SU-DHL-6 (cell line): Measurements from ENCODE around the gene CCKAR.

Experiments used
- H2AFZ ChIP-seq: fragments of 200-600 bp; sonication (generic); 2 replicates; pipeline ENCODE4 v1.6.1; 2014; ENCODE audit warnings: low read depth, mild to moderate bottlenecking, moderate library complexity, mixed read lengths, antibody characterized with exemption, low read length; ENCODE audit not compliant: severe bottlenecking
- H3F3A ChIP-seq: fragments of 200-600 bp; shearing (Covaris generic); 2 replicates; pipeline ENCODE4 v1.6.0; 2016; ENCODE audit warnings: antibody characterized with exemption, mild to moderate bottlenecking; ENCODE audit not compliant: insufficient read depth
- H3K27ac ChIP-seq: fragments of 200-600 bp; sonication (generic); 2 replicates; pipeline ENCODE4 v1.5.1; 2016; ENCODE audit warnings: low read depth, mild to moderate bottlenecking, low read length, moderate library complexity, mixed read lengths
- H3K27me3 ChIP-seq: fragments of 200-600 bp; sonication (generic), shearing (Covaris generic); 2 replicates; pipeline ENCODE4 v1.6.0; 2014; ENCODE audit warnings: mild to moderate bottlenecking, low read length
- H3K36me3 ChIP-seq: fragments of 200-600 bp; sonication (generic); 2 replicates; pipeline ENCODE4 v1.6.1; 2014; ENCODE audit warnings: mild to moderate bottlenecking, low read length, mixed read lengths
- H3K4me2 ChIP-seq: fragments of 300-600, 200-600 bp; shearing (Covaris generic), sonication (generic); 2 replicates; pipeline ENCODE4 v1.6.0; 2014; ENCODE audit warnings: low read length, low read depth, mild to moderate bottlenecking; ENCODE audit not compliant: poor library complexity, severe bottlenecking
- H3K4me3 ChIP-seq: fragments of 200-600 bp; sonication (generic); 2 replicates; pipeline ENCODE4 v1.5.1; 2014; ENCODE audit warnings: antibody characterized with exemption, low read length, mild to moderate bottlenecking, mixed read lengths; ENCODE audit not compliant: insufficient read depth, poor library complexity, severe bottlenecking
- H3K79me2 ChIP-seq: fragments of 200-600 bp; sonication (generic); 2 replicates; pipeline ENCODE4 v1.6.1; 2014; ENCODE audit warnings: mild to moderate bottlenecking, low read length, moderate library complexity; ENCODE audit not compliant: insufficient read depth
- H3K9ac ChIP-seq: fragments of 200-600 bp; sonication (generic); 2 replicates; pipeline ENCODE4 v1.7.0; 2014; ENCODE audit warnings: mild to moderate bottlenecking, low read length
- H3K9me2 ChIP-seq: fragments of 200-600 bp; sonication (generic); replicated peaks from 2 replicates; pipeline ENCODE4 v1.6.1; 2014; ENCODE audit warnings: low read length; ENCODE audit not compliant: insufficient read depth
- H3K9me3 ChIP-seq: fragments of 200-600 bp; sonication (generic); 2 replicates; pipeline ENCODE4 v1.6.1; 2014; ENCODE audit warnings: low read length, mixed read lengths; ENCODE audit not compliant: insufficient read depth
- H4K20me1 ChIP-seq: fragments of 200-600 bp; sonication (generic); 2 replicates; pipeline ENCODE4 v1.6.1; 2014; ENCODE audit warnings: low read depth, mild to moderate bottlenecking, antibody characterized with exemption, low read length, moderate library complexity, mixed read lengths
- EZH2phosphoT487 ChIP-seq: fragments of 200-600 bp; sonication (generic), shearing (Covaris generic); conservative IDR thresholded peaks from 2 replicates; pipeline ENCODE4 v1.6.1; 2018; ENCODE audit warnings: mild to moderate bottlenecking, antibody characterized with exemption, low read length, moderate library complexity, mixed read lengths
- TF ChIP-seq, protein P1 (sequence below): fragments of 200-600 bp; sonication (generic); IDR thresholded peaks from one replicate; pipeline ENCODE4 v1.5.1; 2017; ENCODE audit warnings: antibody characterized with exemption, mild to moderate bottlenecking, low read length, moderate library complexity; ENCODE audit not compliant: insufficient read depth, poor library complexity, severe bottlenecking

CCKAR gene

DNA sequence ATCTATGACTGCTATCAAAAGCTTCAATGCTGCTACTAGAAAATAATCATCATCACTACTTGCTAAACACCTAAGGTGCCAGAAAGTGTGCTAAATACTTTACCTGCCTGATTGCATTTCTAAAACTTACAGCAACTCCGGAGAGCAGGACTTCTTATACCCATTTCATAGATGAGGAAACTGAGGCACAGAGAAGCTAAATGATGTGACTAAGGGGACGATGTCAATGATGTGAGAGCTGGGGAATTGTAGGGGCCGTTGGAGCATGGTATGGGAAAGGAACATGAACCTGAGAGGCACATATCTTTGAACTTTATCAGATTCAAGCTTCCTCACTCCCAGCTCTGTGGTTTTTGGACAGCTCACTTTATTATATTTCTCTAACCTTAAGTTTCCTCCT, 38.7 kb downstream of the CCKAR start:
- Histone ChIP-seq H3K79me2 (no peaks in the 10 kb centered on the region), H3K9me2 (no peaks in the 10 kb centered on the region), H4K20me1 (no peaks in the 10 kb centered on the region), H3K4me2 (no peak overlapping the region), H2AFZ (no peak overlapping the region), H3K27me3 (no peaks in the 10 kb centered on the region), H3K36me3 (no peaks in the 10 kb centered on the region), H3K4me3 (no peak overlapping the region), H3F3A (no peaks in the 10 kb centered on the region), H3K9me3 (no peaks in the 10 kb centered on the region), H3K27ac (no peak overlapping the region), H3K9ac (no peak overlapping the region)
- TF ChIP-seq EZH2phosphoT487 = no peak
- TF ChIP-seq, protein P1, sequence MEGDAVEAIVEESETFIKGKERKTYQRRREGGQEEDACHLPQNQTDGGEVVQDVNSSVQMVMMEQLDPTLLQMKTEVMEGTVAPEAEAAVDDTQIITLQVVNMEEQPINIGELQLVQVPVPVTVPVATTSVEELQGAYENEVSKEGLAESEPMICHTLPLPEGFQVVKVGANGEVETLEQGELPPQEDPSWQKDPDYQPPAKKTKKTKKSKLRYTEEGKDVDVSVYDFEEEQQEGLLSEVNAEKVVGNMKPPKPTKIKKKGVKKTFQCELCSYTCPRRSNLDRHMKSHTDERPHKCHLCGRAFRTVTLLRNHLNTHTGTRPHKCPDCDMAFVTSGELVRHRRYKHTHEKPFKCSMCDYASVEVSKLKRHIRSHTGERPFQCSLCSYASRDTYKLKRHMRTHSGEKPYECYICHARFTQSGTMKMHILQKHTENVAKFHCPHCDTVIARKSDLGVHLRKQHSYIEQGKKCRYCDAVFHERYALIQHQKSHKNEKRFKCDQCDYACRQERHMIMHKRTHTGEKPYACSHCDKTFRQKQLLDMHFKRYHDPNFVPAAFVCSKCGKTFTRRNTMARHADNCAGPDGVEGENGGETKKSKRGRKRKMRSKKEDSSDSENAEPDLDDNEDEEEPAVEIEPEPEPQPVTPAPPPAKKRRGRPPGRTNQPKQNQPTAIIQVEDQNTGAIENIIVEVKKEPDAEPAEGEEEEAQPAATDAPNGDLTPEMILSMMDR = no peak

DNA sequence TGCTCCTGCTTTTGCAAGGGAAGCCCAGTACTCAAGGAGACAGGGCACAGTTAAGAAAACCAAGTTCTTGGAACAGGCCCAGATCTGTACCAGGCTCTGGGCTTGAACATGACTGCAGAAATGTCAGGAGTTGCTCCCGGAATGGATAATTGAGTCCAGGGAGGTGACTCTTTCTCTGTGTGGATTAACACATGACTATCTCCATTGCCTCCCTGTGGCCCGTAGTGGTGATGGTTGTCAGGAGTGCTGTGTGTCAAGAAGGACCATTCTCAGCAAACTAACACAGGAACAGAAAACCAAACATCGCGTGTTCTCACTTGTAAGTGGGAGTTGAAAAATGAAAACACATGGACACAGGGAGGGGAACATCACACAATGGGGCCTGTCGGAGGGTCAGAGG, 39.9 kb downstream of the CCKAR start:
- Histone ChIP-seq H4K20me1 (no peaks in the 10 kb centered on the region), H2AFZ (no peak overlapping the region)
- TF ChIP-seq, protein P1 = no peak
- TF ChIP-seq EZH2phosphoT487 = no peak

DNA sequence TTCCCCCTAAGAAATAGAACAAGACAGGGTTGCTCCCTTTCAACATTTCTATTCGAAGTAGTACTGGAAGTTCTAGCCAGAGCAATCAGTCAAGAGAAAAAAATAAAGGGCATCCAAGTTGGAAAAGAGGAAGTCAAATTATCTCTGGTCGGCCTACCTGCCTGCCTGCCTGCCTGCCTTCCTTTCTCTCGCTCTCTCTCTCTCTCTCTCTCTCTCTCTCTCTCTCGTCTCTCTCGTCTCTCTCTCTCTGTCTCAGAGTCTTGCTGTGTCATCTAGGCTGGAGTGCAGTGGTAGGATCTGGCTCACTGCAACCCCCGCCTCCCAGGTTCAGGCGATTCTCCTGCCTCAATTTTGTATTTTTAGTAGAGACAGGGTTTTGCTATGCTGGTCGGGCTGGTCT, 42.9 kb downstream of the CCKAR start:
- Histone ChIP-seq H4K20me1 (no peaks in the 10 kb centered on the region), H3K9me3 (no peaks in the 10 kb centered on the region), H3K79me2 (no peaks in the 10 kb centered on the region), H3K36me3 (no peaks in the 10 kb centered on the region), H3K4me3 (no peak overlapping the region), H3K4me2 (no peak overlapping the region), H2AFZ (no peak overlapping the region), H3K27me3 (no peaks in the 10 kb centered on the region), H3F3A (no peaks in the 10 kb centered on the region), H3K9ac (no peak overlapping the region), H3K9me2 (no peaks in the 10 kb centered on the region), H3K27ac (no peak overlapping the region)
- no peak for TF ChIP-seq EZH2phosphoT487
- TF ChIP-seq, protein P1 = no peak

More for the DNA sequence above, 39.9 kb downstream of the CCKAR start:
- Histone ChIP-seq H3K4me2 (no peak overlapping the region), H3K9me3 (no peaks in the 10 kb centered on the region), H3K9ac (no peak overlapping the region), H3K79me2 (no peaks in the 10 kb centered on the region), H3F3A (no peaks in the 10 kb centered on the region), H3K27ac (no peak overlapping the region), H3K9me2 (no peaks in the 10 kb centered on the region), H3K36me3 (no peaks in the 10 kb centered on the region), H3K4me3 (no peak overlapping the region), H3K27me3 (no peaks in the 10 kb centered on the region)
